ENCODE results near the gene MARCHF3. TPM values are rescaled to one million over a fixed set of nuclear protein-coding genes. Genes with fewer than 3 reads are reported as not detected.

The MARCHF3 gene
- total and polyA plus RNA-seq, 2 of the 13 experiments (the other 11 are each of a cell fraction or from before 2014, with no cell fraction given) = 4.8 to 11.9 TPM

DNA sequence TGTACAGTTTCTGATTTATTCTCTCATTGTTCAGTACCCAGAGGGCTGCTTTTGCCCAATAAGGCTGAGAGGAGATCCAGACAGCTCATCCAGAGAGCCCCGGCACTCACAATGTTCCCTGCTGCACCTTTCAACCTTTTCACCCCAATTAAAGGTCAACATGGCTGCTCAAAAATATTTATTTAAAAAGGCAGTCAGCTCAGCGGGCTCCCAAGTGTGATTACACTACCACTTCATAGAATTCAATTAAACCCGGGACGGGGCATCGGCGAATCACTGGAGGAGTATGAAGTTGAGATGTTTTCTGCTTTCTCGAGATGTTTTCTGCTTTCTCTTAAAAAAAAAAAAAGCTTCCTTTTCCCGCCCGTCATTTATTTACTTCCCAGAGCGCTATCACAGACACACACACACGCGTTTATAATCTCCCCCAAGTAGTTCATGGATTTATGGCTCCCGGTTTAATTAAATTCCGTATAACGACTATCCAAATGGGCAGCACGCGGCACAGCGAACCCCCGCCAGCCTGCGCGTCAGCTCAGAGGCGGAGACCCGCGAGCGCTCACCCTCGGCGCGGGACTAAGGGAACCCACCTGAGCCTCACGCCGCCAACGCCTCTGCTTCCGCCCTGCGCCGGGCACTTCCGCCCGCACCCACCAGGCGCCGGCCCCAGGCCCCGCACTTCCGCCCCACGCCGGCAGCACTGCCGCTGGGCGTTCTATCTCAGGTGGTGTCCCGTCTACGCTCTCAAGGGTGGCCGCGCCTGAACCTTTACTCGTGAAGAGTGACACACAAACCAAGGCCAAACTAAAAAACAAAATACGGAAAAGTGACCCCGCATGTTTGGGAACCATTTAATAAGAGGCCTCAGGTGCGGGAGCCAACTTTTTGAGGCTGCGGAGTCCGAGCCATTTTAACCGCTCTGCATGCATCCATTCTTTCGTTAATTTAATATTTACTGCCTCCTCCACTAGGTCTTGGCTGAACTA lies 42.8 kb upstream of the MARCHF3 start, which contains the start of gene C5orf63 (continued):
- TF ChIP-seq FOXM1 (CRISPR knock-in tag; IDR thresholded peaks at IDR 0.05) (0 out of 2 replicates have a peak, but pooled peaks have one; percentile 44), ZNF136 (CRISPR knock-in tag; IDR thresholded peaks at IDR 0.05; ENCODE audit: low read depth) (no peak), POLR2AphosphoS2 (IDR thresholded peaks at IDR 0.05; ENCODE audit: low read depth, low read length) (no peak), IKZF5 (CRISPR knock-in tag; IDR thresholded peaks at IDR 0.05) (peak; percentile 55), PHF20 (CRISPR knock-in tag; IDR thresholded peaks at IDR 0.05) (peak; percentile 94), KMT2B (CRISPR knock-in tag; IDR thresholded peaks at IDR 0.05) (peak; percentile 90), U2AF1 (optimal IDR thresholded peaks at IDR 0.05; ENCODE audit: low read depth, low read length) (no peak), ZBTB26 (CRISPR knock-in tag; IDR thresholded peaks at IDR 0.05; ENCODE audit: borderline replicate concordance) (peak; percentile 31; the same call in 1 of the 2 replicates), ZFP62 (CRISPR knock-in tag; IDR thresholded peaks at IDR 0.05) (no peak), ZNF639 (CRISPR knock-in tag; conservative IDR thresholded peaks at IDR 0.05) (no peak)
- TF ChIP-seq, protein P1, sequence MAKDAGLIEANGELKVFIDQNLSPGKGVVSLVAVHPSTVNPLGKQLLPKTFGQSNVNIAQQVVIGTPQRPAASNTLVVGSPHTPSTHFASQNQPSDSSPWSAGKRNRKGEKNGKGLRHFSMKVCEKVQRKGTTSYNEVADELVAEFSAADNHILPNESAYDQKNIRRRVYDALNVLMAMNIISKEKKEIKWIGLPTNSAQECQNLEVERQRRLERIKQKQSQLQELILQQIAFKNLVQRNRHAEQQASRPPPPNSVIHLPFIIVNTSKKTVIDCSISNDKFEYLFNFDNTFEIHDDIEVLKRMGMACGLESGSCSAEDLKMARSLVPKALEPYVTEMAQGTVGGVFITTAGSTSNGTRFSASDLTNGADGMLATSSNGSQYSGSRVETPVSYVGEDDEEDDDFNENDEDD (CRISPR knock-in tag; IDR thresholded peaks at IDR 0.05; ENCODE audit: borderline replicate concordance) = peak; percentile 89; the same call in 1 of the 2 replicates
- TF ChIP-seq, protein P2, sequence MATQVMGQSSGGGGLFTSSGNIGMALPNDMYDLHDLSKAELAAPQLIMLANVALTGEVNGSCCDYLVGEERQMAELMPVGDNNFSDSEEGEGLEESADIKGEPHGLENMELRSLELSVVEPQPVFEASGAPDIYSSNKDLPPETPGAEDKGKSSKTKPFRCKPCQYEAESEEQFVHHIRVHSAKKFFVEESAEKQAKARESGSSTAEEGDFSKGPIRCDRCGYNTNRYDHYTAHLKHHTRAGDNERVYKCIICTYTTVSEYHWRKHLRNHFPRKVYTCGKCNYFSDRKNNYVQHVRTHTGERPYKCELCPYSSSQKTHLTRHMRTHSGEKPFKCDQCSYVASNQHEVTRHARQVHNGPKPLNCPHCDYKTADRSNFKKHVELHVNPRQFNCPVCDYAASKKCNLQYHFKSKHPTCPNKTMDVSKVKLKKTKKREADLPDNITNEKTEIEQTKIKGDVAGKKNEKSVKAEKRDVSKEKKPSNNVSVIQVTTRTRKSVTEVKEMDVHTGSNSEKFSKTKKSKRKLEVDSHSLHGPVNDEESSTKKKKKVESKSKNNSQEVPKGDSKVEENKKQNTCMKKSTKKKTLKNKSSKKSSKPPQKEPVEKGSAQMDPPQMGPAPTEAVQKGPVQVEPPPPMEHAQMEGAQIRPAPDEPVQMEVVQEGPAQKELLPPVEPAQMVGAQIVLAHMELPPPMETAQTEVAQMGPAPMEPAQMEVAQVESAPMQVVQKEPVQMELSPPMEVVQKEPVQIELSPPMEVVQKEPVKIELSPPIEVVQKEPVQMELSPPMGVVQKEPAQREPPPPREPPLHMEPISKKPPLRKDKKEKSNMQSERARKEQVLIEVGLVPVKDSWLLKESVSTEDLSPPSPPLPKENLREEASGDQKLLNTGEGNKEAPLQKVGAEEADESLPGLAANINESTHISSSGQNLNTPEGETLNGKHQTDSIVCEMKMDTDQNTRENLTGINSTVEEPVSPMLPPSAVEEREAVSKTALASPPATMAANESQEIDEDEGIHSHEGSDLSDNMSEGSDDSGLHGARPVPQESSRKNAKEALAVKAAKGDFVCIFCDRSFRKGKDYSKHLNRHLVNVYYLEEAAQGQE (IDR thresholded peaks at IDR 0.05; ENCODE audit: borderline replicate concordance in 1 of 2, low read depth in 1 of 2, low read length in 2 of 2) = peak in 1 of 2 experiments; percentile 9; a peak in 1 of 4 replicates
- TF ChIP-seq, protein P3, sequence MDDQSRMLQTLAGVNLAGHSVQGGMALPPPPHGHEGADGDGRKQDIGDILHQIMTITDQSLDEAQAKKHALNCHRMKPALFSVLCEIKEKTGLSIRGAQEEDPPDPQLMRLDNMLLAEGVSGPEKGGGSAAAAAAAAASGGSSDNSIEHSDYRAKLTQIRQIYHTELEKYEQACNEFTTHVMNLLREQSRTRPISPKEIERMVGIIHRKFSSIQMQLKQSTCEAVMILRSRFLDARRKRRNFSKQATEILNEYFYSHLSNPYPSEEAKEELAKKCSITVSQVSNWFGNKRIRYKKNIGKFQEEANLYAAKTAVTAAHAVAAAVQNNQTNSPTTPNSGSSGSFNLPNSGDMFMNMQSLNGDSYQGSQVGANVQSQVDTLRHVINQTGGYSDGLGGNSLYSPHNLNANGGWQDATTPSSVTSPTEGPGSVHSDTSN (CRISPR knock-in tag; IDR thresholded peaks at IDR 0.05; ENCODE audit: borderline replicate concordance) = 0 out of 2 replicates have a peak, but pooled peaks have one; percentile 52
